ENCODE data around the gene TSC1.
A peak's percentile ranks its signal among the peaks of the same experiment; 100 is the strongest.

GRCh38 chr9:132901858-132902831 lies 42.3 kb downstream of the TSC1 start:
- TF ChIP-seq PBX3 (CRISPR knock-in tag; IDR thresholded peaks at IDR 0.05) (no peak), CTCF (tag by site-specific recombination; IDR thresholded peaks at IDR 0.05) (peak; percentile 88), ZBTB7A (tag by site-specific recombination; IDR thresholded peaks at IDR 0.05; ENCODE audit: low read depth) (no peak), KLF16 (tag by site-specific recombination; IDR thresholded peaks at IDR 0.05) (no peak)
